GM18505 (cell line): Measurements from ENCODE around the gene MTFR2.

Source experiments
- ATAC-seq: cut with Tn5 transposase; IDR thresholded peaks from one replicate; pipeline ENCODE4 v1.9.1; 2021; ENCODE audit not compliant: unreplicated experiment
- POLR2A ChIP-seq: IDR thresholded peaks from 4 replicates; pipeline ENCODE4 v1.6.1; 2011; ENCODE audit warnings: borderline replicate concordance; ENCODE audit not compliant: insufficient read depth, insufficient read length; ENCODE audit errors: extremely low read depth

MTFR2 gene

GRCh38 chr6:136216503-136217401, 33.4 kb downstream of the MTFR2 start:
- ATAC-seq = no peak
- TF ChIP-seq POLR2A = no peak

DNA sequence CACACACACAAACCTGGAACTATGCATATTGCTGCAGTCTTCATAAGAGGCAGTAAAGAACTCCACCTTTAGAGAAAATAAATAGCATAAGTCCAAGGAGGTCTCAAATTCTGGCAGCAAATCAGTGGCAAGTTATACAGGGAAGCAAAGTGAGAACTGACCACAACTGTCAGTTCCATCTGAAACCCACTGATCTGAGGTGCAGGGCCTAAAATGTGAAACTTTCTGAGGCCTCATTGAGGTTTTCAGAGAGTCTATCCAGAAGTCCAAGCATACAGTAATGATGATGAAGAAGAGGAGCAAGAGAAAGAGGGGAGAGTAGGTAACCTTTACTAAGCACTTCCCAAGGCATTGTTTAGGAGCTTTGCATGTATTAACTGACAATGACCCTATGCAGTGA, 36.3 kb downstream of the MTFR2 start:
- TF ChIP-seq POLR2A = no peak
- ATAC-seq = no peak

DNA sequence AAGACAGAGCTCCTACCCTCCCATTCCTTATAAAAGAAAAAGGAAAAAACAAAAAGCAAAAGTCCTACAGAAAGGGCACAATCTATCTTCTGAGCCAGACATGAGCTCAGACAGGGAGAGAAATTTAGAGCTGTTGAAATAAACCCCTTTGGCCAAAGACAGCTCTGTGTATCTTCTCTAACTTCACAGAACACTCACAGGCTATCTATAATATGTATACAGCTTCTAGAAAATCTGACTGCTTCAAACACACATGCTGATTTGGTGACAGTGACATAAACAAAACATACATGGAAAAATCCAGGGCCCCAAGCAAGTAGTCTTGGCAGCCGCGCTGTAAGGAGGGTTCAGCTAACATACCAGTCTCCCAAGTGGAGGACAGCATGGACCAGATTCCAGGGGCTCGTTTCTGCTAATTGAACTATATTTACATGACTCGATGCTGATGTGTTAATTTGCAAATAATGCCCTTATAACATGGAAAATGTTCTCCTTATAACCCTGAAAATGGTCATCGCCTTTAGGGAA, 37.0 kb downstream of the MTFR2 start:
- ATAC-seq = no peak
- TF ChIP-seq POLR2A = no peak

- no peak for TF ChIP-seq POLR2A
- no peak for ATAC-seq
Observed at GRCh38 chr6:136212608-136213007, 37.5 kb downstream of the MTFR2 start.

- no peak for TF ChIP-seq POLR2A
- ATAC-seq = no peak
Observed at GRCh38 chr6:136210398-136211165, 39.5 kb downstream of the MTFR2 start.

DNA sequence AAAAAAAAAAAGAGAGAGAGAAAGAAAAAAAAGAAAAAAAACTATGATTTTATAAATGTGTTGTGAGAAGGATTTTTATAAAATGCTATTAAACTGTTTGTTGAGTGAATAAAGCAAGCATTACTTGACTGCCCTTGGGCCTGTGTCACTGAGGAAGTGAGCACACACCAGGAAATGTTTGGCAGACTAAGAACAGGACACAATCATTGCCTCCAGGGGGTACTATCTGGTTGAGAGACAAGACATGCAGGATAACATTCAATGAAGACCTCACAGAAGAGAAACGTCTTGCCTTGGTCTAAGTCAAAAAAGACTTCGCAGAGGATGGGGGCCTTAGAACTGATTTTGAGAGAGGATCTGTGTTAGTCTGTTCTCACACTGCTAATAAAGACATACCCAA, 40.6 kb downstream of the MTFR2 start:
- ATAC-seq = no peak
- TF ChIP-seq POLR2A = no peak

DNA sequence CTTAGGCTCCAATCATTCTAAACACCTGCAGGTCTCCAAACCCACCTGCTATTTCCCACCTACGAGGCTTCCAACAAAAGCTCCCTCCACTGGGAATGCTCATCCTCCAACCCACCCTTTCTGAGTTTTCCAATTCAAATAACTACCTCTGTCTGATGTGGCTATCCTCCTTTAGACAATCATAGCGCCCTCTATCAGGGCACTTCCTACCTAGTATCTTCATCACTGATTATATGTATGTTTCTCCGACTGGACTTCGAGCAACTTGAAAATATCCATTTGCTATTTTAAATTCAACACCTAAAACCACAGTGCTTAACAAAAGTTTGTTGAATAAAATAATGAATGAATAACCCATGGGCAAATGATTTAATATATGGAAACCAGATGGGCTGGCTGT, 41.3 kb downstream of the MTFR2 start:
- TF ChIP-seq POLR2A = no peak
- no peak for ATAC-seq

DNA sequence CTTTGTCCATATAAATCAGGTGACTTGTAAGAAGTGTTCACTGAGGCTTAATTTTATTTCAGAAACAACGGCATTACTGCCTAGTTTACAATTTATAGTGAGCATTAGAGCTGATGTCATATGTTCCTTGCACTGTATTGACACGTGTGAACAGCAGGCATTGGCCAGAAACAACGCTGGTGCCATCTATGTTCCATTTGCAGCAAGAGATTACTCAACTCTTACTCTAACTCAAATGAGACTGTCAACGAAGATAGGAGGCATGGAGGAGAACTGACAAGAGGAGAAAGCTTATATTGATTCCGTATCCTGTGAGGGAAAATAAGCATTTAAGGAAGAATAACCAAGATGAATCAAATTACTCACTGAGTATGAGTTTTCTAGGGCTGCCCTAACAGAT, 48.4 kb downstream of the MTFR2 start:
- TF ChIP-seq POLR2A = no peak
- ATAC-seq = no peak

GRCh38 chr6:136192902-136193301, 57.2 kb downstream of the MTFR2 start:
- ATAC-seq = no peak
- TF ChIP-seq POLR2A = no peak

DNA sequence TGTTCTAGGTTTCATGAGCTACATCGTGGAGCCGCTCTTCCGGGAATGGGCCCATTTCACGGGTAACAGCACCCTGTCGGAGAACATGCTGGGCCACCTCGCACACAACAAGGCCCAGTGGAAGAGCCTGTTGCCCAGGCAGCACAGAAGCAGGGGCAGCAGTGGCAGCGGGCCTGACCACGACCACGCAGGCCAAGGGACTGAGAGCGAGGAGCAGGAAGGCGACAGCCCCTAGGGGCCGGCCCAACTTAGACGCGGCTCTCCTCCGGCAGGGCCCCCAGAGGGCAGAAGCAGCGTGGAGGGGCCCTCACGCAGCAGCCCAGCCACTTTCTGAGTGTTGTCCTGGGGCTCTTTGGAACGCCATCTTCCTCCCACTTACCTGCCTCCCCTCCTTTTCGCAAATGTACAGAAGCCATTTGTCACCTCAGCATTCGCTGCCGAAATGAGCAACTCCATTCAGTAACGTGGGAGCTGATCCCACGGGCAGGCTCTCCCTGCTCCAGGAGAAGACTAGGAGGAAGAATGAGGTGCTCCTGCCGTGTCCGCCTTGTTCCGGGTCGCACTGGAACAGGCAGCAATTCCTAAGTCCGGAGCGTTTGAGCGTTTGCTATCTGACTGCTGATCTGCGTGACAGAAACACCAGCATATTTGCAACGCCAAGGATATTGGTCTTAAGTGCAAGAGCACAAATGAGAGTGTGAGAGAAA, 58.4 kb downstream of the MTFR2 start:
- TF ChIP-seq POLR2A = no peak
- no peak for ATAC-seq

DNA sequence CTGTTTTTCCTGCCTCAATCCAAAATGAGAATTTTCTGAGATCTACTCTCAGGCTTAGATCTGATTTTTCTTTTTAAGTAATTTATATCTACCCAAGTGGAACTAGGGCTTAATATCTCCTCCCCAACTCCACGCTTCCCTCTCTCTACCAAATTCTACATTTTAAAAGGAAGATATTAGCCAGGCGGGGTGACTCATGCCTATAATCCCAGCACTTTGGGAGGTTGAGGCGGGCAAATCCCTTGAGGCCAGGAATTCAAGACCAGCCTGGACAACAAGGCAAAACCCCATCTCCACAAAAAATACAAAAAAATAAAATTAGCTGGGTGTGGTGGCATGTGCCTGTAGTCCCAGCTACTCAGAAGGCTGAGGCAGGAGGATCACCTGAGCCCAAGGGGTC, 61.0 kb downstream of the MTFR2 start:
- ATAC-seq = no peak
- TF ChIP-seq POLR2A = no peak

DNA sequence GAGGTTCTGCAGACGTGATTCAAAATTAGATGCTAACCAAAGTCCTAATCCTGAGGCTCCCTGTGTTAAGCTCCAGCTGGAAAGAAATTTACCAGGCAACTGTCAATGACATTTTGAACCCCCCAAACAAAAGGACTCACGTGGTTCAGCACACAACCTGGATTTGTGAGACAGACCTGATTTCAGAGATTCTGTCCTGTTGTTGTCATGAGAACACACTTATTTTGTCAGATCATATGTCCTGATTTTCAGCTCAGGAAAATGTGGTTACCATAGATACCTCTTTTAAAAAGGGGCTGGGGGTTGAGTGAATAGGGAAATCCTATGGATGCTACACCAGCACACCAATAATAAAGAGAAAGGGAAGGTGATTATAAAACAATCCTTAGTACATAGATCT, 61.6 kb downstream of the MTFR2 start:
- TF ChIP-seq POLR2A = no peak
- no peak for ATAC-seq

DNA sequence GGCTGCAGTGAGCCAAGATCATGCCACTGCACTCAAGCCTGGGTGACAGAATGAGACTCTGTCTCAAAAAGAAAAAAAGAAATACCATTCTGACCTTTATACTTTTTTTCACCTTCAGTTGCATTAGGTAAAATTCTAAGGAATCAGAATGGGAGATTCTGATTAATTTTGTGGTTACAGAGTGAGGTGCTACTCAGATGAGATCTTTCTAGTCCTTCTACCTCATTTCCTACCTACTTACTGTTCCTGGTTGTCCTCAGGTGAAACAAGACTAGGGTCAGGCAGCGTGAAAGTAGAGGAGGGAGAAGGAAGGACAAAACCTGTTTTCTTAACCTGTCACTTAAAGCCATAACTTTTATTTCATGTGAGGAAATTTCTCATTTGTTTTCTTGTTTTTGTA, 63.7 kb downstream of the MTFR2 start:
- no peak for ATAC-seq
- TF ChIP-seq POLR2A = no peak
